Activated CD8-positive, alpha-beta T cell treated with anti-CD3 and anti-CD28 coated beads for 36 hours (primary cell): ENCODE data around the gene PPP1R26. TPM values are rescaled to one million over a fixed set of nuclear protein-coding genes. Genes with fewer than 3 reads are reported as not detected.

Experiments used
- ATAC-seq: fragments of 200-7000 bp; cut with Tn5 transposase; one replicate; pipeline ENCODE4 v1.10.0; 2021; ENCODE audit warnings: mild to moderate bottlenecking, moderate library complexity
- CTCF ChIA-PET: fragments of 350-600 bp; sonication (Branson Sonifier 250); formaldehyde crosslinking; loops from one replicate; lab custom pipeline; 2021; ENCODE audit warnings: antibody characterized with exemption; lab: Charles Lee
- POLR2A ChIA-PET: fragments of 350-600 bp; sonication (Branson Sonifier 250); formaldehyde crosslinking; loops from one replicate; lab custom pipeline; 2021; ENCODE audit warnings: antibody characterized with exemption; lab: Charles Lee
- DNase-seq: peaks from one replicate; pipeline ENCODE4 v3.0.0-alpha.2; 2020
- H3K27ac Mint-ChIP-seq: one replicate; pipeline ENCODE4 v1.8.0; 2021; ENCODE audit warnings: mild to moderate bottlenecking, mixed read lengths
- H3K27me3 Mint-ChIP-seq: one replicate; pipeline ENCODE4 v1.8.0; 2021; ENCODE audit warnings: mixed read lengths
- H3K36me3 Mint-ChIP-seq: one replicate; pipeline ENCODE4 v1.8.0; 2021; ENCODE audit warnings: low read depth, mixed read lengths
- H3K4me1 Mint-ChIP-seq: one replicate; pipeline ENCODE4 v1.8.0; 2021; ENCODE audit warnings: low read depth, mixed read lengths
- H3K4me3 Mint-ChIP-seq: one replicate; pipeline ENCODE4 v1.8.0; 2021; ENCODE audit warnings: mild to moderate bottlenecking, moderate library complexity, mixed read lengths
- H3K9me3 Mint-ChIP-seq: one replicate; pipeline ENCODE4 v1.8.0; 2021; ENCODE audit warnings: mixed read lengths
- CTCF ChIP-seq: fragments of 200-600 bp; IDR thresholded peaks from one replicate; pipeline ENCODE4 v1.8.0; 2022; ENCODE audit warnings: antibody characterized with exemption, mild to moderate bottlenecking
- intact Hi-C: fragments of 100-400 bp; cut with micrococcal nuclease; formaldehyde crosslinking; loops from one replicate; pipeline ENCODE4 v1.10.0; 2022
- total RNA-seq, 2 experiments: library from RNA; stranded (reverse); gene quantifications; one replicate each; pipeline ENCODE4 v1.2.3, GENCODE V29; 2021

The PPP1R26 gene
- total RNA-seq, 2 experiments from 2014 or later: 0.54 to 0.58 TPM

- intact Hi-C loops: no loop called here
- DNase-seq: no peak
- POLR2A ChIA-PET: no interaction called here
Observed at GRCh38 chr9:135488527-135488926, 8.9 kb downstream of the PPP1R26 start.

GRCh38 chr9:135489188-135489906 is 9.8 kb downstream of the PPP1R26 start:
- Mint-ChIP-seq H3K9me3 (no peaks in the 10 kb centered on the region), H3K27me3 (peaks cover 6% of the 10 kb centered on the region), H3K4me1 (no peaks in the 10 kb centered on the region), H3K36me3 (no peaks in the 10 kb centered on the region), H3K4me3 (no peak overlapping the region), H3K27ac (no peak overlapping the region)
- ATAC-seq: no peak
- no peak for TF ChIP-seq CTCF
- ChIA-PET CTCF (no interaction called here), POLR2A (no interaction called here)
- intact Hi-C loops: no loop called here
- DNase-seq: no peak

More at GRCh38 chr9:135488527-135488926, 8.9 kb downstream of the PPP1R26 start:
- no peak for TF ChIP-seq CTCF
- Mint-ChIP-seq H3K9me3 (no peaks in the 10 kb centered on the region), H3K27ac (no peak overlapping the region), H3K4me1 (no peaks in the 10 kb centered on the region), H3K4me3 (no peak overlapping the region), H3K27me3 (peaks cover 11% of the 10 kb centered on the region), H3K36me3 (no peaks in the 10 kb centered on the region)
- CTCF ChIA-PET: no interaction called here
- no peak for ATAC-seq

DNA sequence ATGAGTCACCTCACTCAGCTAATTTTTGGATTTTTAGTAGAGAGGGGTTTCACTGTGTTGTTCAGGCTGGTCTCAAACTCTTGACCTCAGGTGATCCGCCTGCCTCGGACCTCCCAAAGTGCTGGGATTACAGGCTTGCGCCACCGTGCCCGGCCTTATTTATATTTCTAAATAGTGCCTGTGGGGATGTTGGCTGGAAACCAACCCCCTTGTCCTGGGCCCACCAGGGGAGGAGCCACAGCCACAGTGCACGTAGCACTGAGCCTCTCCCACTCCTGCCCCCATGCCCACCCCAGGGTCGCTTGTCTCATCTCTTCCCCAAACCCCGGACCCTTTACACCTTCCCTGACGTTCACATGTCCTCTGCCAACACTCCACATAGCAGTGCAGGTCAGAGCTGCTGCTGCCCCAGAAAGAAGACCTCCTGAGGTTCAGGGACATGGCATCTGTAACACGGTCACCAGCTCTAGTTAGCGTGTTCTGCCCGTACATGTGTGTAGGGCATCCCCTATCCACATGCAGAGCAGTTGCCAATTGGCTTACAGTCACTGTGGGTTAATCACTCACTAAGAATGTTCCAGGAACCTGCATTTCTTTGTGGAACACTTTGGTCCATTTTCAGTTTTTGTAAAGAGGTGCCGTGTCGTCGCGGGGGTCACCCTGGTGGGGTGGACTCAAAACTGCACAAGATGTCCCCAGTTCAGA is 10.7 kb downstream of the PPP1R26 start:
- Mint-ChIP-seq H3K36me3 (no peaks in the 10 kb centered on the region), H3K4me3 (no peak overlapping the region), H3K4me1 (no peaks in the 10 kb centered on the region), H3K9me3 (no peaks in the 10 kb centered on the region), H3K27me3 (peaks cover under 1% of the 10 kb centered on the region), H3K27ac (no peak overlapping the region)
- ChIA-PET CTCF (no interaction called here), POLR2A (interaction anchor here (0.6 kb wide), 1 partner anchor 13 kb away, joined by 4 read pairs; no protein-coding TSS in a partner anchor)
- DNase-seq: no peak
- no peak for TF ChIP-seq CTCF
- intact Hi-C loops: no loop called here
- no peak for ATAC-seq

- Mint-ChIP-seq H3K36me3 (no peaks in the 10 kb centered on the region), H3K27ac (no peak overlapping the region), H3K4me3 (no peak overlapping the region), H3K9me3 (no peaks in the 10 kb centered on the region), H3K27me3 (no peaks in the 10 kb centered on the region), H3K4me1 (no peaks in the 10 kb centered on the region)
- ATAC-seq (no peak), DNase-seq (no peak)
- no peak for TF ChIP-seq CTCF
- ChIA-PET POLR2A (interaction anchor here (0.6 kb wide), 1 partner anchor 14 kb away, joined by 4 read pairs; no protein-coding TSS in a partner anchor), CTCF (interaction anchor here (0.6 kb wide), 1 partner anchor 1487 kb away, joined by 3 read pairs; no protein-coding TSS in a partner anchor)
- intact Hi-C loops: no loop called here
Observed at GRCh38 chr9:135490980-135491464, 11.4 kb downstream of the PPP1R26 start.
